ENCODE measurements around the gene ARHGAP33. TPM values are rescaled to one million over a fixed set of nuclear protein-coding genes. Genes with fewer than 3 reads are reported as not detected.

ARHGAP33 gene
- polyA plus RNA-seq, 1 donor from 2014 or later, result 20.5 TPM

DNA sequence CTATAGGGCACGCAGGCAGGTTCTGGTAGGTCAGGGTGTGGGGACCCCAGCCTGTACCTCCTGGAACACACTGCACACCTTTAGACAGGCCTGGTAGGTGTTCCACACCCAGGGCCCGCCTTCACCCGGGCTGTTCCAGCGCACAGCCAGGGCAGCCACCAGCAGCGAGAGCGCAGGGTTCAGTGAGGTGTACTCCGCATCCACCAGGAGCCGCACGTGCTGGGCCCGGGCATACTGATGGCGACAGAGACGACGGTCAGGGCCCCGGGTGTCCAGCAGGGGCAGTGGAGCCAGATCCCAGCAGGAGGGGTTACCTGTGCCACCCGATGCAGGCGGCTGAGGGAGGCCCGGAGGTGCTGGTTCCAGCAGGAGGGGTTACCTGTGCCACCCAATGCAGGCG lies 31.2 kb downstream of the ARHGAP33 start:
- Histone ChIP-seq H3K9ac (ENCODE audit: low read length) (no peak overlapping the region), H3K4me3 (ENCODE audit: low read length) (no peak overlapping the region), H3K27me3 (ENCODE audit: insufficient read depth, low read depth, low read length) (no peaks in the 10 kb centered on the region), H3K9me2 (ENCODE audit: insufficient read depth, low read length) (no peaks in the 10 kb centered on the region), H3K27ac (ENCODE audit: low read length) (no peak overlapping the region), H4K20me1 (ENCODE audit: insufficient read depth) (no peaks in the 10 kb centered on the region), H3K79me2 (replicated peaks; ENCODE audit: insufficient read depth, low read length) (no peaks in the 10 kb centered on the region), H3K36me3 (ENCODE audit: insufficient read depth, low read length) (no peaks in the 10 kb centered on the region), H3K4me2 (ENCODE audit: low read length) (no peak overlapping the region), H3F3A (ENCODE audit: insufficient read depth, low read length, poor library complexity, severe bottlenecking) (no peaks in the 10 kb centered on the region), H3K9me3 (ENCODE audit: low read length) (no peaks in the 10 kb centered on the region), H2AFZ (ENCODE audit: low read depth, low read length) (no peak overlapping the region)
- TF ChIP-seq SMC3 (conservative IDR thresholded peaks at IDR 0.05; ENCODE audit: poor library complexity), result no peak
- no peak for TF ChIP-seq MXI1 (conservative IDR thresholded peaks at IDR 0.05; ENCODE audit: poor library complexity, severe bottlenecking)
- TF ChIP-seq, protein P1, sequence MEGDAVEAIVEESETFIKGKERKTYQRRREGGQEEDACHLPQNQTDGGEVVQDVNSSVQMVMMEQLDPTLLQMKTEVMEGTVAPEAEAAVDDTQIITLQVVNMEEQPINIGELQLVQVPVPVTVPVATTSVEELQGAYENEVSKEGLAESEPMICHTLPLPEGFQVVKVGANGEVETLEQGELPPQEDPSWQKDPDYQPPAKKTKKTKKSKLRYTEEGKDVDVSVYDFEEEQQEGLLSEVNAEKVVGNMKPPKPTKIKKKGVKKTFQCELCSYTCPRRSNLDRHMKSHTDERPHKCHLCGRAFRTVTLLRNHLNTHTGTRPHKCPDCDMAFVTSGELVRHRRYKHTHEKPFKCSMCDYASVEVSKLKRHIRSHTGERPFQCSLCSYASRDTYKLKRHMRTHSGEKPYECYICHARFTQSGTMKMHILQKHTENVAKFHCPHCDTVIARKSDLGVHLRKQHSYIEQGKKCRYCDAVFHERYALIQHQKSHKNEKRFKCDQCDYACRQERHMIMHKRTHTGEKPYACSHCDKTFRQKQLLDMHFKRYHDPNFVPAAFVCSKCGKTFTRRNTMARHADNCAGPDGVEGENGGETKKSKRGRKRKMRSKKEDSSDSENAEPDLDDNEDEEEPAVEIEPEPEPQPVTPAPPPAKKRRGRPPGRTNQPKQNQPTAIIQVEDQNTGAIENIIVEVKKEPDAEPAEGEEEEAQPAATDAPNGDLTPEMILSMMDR (IDR thresholded peaks at IDR 0.05; ENCODE audit: poor library complexity, severe bottlenecking), result no peak
- no peak for TF ChIP-seq EP300 (conservative IDR thresholded peaks at IDR 0.05; ENCODE audit: poor library complexity, severe bottlenecking)
- TF ChIP-seq, protein P2, sequence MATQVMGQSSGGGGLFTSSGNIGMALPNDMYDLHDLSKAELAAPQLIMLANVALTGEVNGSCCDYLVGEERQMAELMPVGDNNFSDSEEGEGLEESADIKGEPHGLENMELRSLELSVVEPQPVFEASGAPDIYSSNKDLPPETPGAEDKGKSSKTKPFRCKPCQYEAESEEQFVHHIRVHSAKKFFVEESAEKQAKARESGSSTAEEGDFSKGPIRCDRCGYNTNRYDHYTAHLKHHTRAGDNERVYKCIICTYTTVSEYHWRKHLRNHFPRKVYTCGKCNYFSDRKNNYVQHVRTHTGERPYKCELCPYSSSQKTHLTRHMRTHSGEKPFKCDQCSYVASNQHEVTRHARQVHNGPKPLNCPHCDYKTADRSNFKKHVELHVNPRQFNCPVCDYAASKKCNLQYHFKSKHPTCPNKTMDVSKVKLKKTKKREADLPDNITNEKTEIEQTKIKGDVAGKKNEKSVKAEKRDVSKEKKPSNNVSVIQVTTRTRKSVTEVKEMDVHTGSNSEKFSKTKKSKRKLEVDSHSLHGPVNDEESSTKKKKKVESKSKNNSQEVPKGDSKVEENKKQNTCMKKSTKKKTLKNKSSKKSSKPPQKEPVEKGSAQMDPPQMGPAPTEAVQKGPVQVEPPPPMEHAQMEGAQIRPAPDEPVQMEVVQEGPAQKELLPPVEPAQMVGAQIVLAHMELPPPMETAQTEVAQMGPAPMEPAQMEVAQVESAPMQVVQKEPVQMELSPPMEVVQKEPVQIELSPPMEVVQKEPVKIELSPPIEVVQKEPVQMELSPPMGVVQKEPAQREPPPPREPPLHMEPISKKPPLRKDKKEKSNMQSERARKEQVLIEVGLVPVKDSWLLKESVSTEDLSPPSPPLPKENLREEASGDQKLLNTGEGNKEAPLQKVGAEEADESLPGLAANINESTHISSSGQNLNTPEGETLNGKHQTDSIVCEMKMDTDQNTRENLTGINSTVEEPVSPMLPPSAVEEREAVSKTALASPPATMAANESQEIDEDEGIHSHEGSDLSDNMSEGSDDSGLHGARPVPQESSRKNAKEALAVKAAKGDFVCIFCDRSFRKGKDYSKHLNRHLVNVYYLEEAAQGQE (IDR thresholded peaks at IDR 0.05; ENCODE audit: borderline replicate concordance), result no peak
- TF ChIP-seq RAD21 (conservative IDR thresholded peaks at IDR 0.05), result no peak
- TF ChIP-seq TAF1 (IDR thresholded peaks at IDR 0.05; ENCODE audit: low read depth), result no peak
- no peak for TF ChIP-seq EZH2 (IDR thresholded peaks at IDR 0.05; ENCODE audit: borderline replicate concordance, insufficient read depth, low read length, poor library complexity, severe bottlenecking)
- TF ChIP-seq POLR2AphosphoS5 (IDR thresholded peaks at IDR 0.05), result no peak

DNA sequence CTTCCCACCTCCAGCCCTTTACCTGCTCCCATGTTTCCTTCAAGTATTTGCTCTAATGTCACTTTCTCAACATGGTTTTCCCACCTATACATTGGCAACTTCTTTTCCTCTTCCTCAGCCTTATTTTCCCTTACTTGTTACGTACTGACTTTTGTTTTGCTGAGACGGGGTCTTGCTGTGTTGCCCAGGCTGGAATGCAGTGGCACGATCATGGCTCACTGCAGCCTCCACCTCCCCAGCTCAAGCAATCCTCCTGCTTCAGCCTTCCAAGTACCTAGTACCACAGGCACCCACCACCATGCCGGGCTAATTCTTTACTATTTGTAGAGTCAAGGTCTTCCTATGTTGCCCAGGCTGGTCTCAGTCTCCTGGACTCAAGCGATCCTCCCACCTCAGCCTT lies 32.3 kb downstream of the ARHGAP33 start:
- no peak for TF ChIP-seq POLR2AphosphoS5 (IDR thresholded peaks at IDR 0.05)
- no peak for TF ChIP-seq EP300 (conservative IDR thresholded peaks at IDR 0.05; ENCODE audit: poor library complexity, severe bottlenecking)
- TF ChIP-seq TAF1 (IDR thresholded peaks at IDR 0.05; ENCODE audit: low read depth), result no peak
- TF ChIP-seq EZH2 (IDR thresholded peaks at IDR 0.05; ENCODE audit: borderline replicate concordance, insufficient read depth, low read length, poor library complexity, severe bottlenecking), result no peak
- TF ChIP-seq, protein P1 (IDR thresholded peaks at IDR 0.05; ENCODE audit: poor library complexity, severe bottlenecking), result no peak
- TF ChIP-seq, protein P2 (IDR thresholded peaks at IDR 0.05; ENCODE audit: borderline replicate concordance), result no peak
- TF ChIP-seq SMC3 (conservative IDR thresholded peaks at IDR 0.05; ENCODE audit: poor library complexity), result no peak
- no peak for TF ChIP-seq MXI1 (conservative IDR thresholded peaks at IDR 0.05; ENCODE audit: poor library complexity, severe bottlenecking)
- no peak for TF ChIP-seq RAD21 (conservative IDR thresholded peaks at IDR 0.05)
- H3K9me3 ChIP-seq (ENCODE audit: low read length), result no peaks in the 10 kb centered on the region
- H3K4me2 ChIP-seq (ENCODE audit: low read length), result no peak overlapping the region
- H3K9me2 ChIP-seq (ENCODE audit: insufficient read depth, low read length), result no peaks in the 10 kb centered on the region
- no peaks in the 10 kb centered on the region for H3K79me2 ChIP-seq (replicated peaks; ENCODE audit: insufficient read depth, low read length)
- H4K20me1 ChIP-seq (ENCODE audit: insufficient read depth), result no peaks in the 10 kb centered on the region
- H3K27ac ChIP-seq (ENCODE audit: low read length), result no peak overlapping the region
- H2AFZ ChIP-seq (ENCODE audit: low read depth, low read length), result no peak overlapping the region
- no peak overlapping the region for H3K9ac ChIP-seq (ENCODE audit: low read length)
- H3K27me3 ChIP-seq (ENCODE audit: insufficient read depth, low read depth, low read length), result no peaks in the 10 kb centered on the region
- no peaks in the 10 kb centered on the region for H3F3A ChIP-seq (ENCODE audit: insufficient read depth, low read length, poor library complexity, severe bottlenecking)
- H3K36me3 ChIP-seq (ENCODE audit: insufficient read depth, low read length), result no peaks in the 10 kb centered on the region
- H3K4me3 ChIP-seq (ENCODE audit: low read length), result no peak overlapping the region
